HG02642 (cell line): ENCODE measurements around the gene ITGA3.

ENCODE experiments used
- ATAC-seq: cut with Tn5 transposase; IDR thresholded peaks from one replicate; pipeline ENCODE4 v1.9.1; 2021; ENCODE audit warnings: mild to moderate bottlenecking; ENCODE audit not compliant: unreplicated experiment, poor library complexity

Gene ITGA3

GRCh38 chr17:50135316-50136095 is 79.6 kb downstream of the ITGA3 start:
- ATAC-seq: no peak

- no peak for ATAC-seq
Measured at GRCh38 chr17:50136096-50136687, 80.3 kb downstream of the ITGA3 start.

GRCh38 chr17:50137042-50137441 is 81.1 kb downstream of the ITGA3 start:
- ATAC-seq: no peak

GRCh38 chr17:50139185-50139783 is 83.4 kb downstream of the ITGA3 start:
- ATAC-seq: no peak
